ENCODE data around the gene FKBP2. TPM values are rescaled to one million over a fixed set of nuclear protein-coding genes. Genes with fewer than 3 reads are reported as not detected.
A peak's percentile ranks its signal among the peaks of the same experiment; 100 is the strongest.

Gene FKBP2
- total and polyA plus RNA-seq, 2 of the 13 experiments (the other 11 are each of a cell fraction or from before 2014, with no cell fraction given) = 30.1 to 53.3 TPM

DNA sequence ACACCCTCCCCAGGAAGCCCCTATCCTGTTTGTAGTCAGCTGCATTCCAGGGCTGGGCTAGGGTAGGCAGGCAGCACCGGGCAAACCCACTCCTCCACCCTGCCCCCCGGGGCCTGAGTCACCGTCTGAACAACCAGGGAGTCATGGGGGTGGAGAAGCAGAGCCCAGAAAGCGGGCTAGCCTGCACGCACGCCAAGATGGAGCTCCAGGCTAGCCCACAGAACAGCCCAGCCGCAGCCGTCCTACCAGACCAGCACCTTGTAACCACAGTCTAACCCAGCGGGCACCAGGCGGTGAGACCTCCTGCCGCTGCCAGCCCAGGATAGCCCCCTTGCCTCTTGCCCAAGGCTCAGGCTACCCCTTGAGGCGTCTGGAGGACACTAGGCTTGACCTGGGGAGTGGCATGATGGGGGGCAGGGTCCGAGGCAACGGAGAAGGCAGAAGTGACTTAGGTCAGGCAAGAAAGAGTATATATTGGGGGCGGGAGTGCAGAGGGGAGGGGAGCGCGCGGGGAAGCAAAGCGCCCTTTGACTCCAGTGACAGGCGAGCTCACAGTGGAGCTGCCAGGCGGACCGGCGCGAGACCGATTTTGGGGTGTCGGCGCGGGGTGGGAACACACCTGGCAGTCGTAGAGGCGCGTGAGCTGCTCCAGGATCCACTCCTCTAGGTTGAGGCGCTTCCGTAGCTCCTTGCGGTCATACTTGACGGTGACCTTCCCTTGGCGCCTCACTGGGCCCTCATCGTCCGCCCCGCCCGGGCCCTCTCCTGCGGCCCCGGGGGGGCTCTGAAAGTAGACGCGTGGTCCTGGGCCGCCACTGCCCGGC lies 5.1 kb downstream of the FKBP2 start (continued):
- TF ChIP-seq MAZ (IDR thresholded peaks at IDR 0.05; ENCODE audit: borderline replicate concordance, low read depth, low read length) (no peak), MAZ (CRISPR knock-in tag; IDR thresholded peaks at IDR 0.05; ENCODE audit: low read depth) (peak; percentile 36; the same call in 1 of the 2 replicates), TBX2 (CRISPR knock-in tag; IDR thresholded peaks at IDR 0.05; ENCODE audit: borderline replicate concordance) (peak; percentile 51; the same call in 1 of the 2 replicates), HNF4A (CRISPR knock-in tag; IDR thresholded peaks at IDR 0.05) (0 out of 2 replicates have a peak, but pooled peaks have one; percentile 4), RAD51 (IDR thresholded peaks at IDR 0.05; ENCODE audit: borderline replicate concordance) (no peak), ZBTB46 (CRISPR knock-in tag; IDR thresholded peaks at IDR 0.05; ENCODE audit: borderline replicate concordance) (0 out of 2 replicates have a peak, but pooled peaks have one; percentile 40), ARNTL (CRISPR knock-in tag; IDR thresholded peaks at IDR 0.05) (0 out of 2 replicates have a peak, but pooled peaks have one; percentile 29), ZNF230 (CRISPR knock-in tag; IDR thresholded peaks at IDR 0.05) (peak; percentile 13; the same call in 1 of the 2 replicates), ZNF441 (CRISPR knock-in tag; IDR thresholded peaks at IDR 0.05; ENCODE audit: borderline replicate concordance) (no peak), PHF20 (CRISPR knock-in tag; IDR thresholded peaks at IDR 0.05) (no peak), RBFOX2 (IDR thresholded peaks at IDR 0.05; ENCODE audit: low read depth, low read length) (peak; percentile 62; the same call in 1 of the 2 replicates), EED (CRISPR knock-in tag; IDR thresholded peaks at IDR 0.05) (peak; percentile 84; the same call in 1 of the 2 replicates), ARID4A (CRISPR knock-in tag; IDR thresholded peaks at IDR 0.05; ENCODE audit: borderline replicate concordance) (peak; percentile 55; the same call in 1 of the 2 replicates), RCOR2 (CRISPR knock-in tag; IDR thresholded peaks at IDR 0.05) (peak; percentile 13; the same call in 1 of the 2 replicates), ZMYM4 (CRISPR knock-in tag; IDR thresholded peaks at IDR 0.05) (0 out of 2 replicates have a peak, but pooled peaks have one; percentile 15), TAF1 (CRISPR knock-in tag; IDR thresholded peaks at IDR 0.05) (peak; percentile 26; the same call in 1 of the 2 replicates), ZBTB3 (CRISPR knock-in tag; IDR thresholded peaks at IDR 0.05; ENCODE audit: borderline replicate concordance, low read depth) (no peak), HNRNPL (IDR thresholded peaks at IDR 0.05; ENCODE audit: low read depth, low read length) (peak; percentile 69; the same call in 1 of the 2 replicates), SAP130 (CRISPR knock-in tag; IDR thresholded peaks at IDR 0.05; ENCODE audit: low read depth) (peak; percentile 15), ZNF768 (CRISPR knock-in tag; IDR thresholded peaks at IDR 0.05) (peak; percentile 74; the same call in 1 of the 2 replicates), HDAC2 (CRISPR knock-in tag; IDR thresholded peaks at IDR 0.05) (no peak)
- TF ChIP-seq, protein P1, sequence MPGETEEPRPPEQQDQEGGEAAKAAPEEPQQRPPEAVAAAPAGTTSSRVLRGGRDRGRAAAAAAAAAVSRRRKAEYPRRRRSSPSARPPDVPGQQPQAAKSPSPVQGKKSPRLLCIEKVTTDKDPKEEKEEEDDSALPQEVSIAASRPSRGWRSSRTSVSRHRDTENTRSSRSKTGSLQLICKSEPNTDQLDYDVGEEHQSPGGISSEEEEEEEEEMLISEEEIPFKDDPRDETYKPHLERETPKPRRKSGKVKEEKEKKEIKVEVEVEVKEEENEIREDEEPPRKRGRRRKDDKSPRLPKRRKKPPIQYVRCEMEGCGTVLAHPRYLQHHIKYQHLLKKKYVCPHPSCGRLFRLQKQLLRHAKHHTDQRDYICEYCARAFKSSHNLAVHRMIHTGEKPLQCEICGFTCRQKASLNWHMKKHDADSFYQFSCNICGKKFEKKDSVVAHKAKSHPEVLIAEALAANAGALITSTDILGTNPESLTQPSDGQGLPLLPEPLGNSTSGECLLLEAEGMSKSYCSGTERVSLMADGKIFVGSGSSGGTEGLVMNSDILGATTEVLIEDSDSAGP (CRISPR knock-in tag; IDR thresholded peaks at IDR 0.05; ENCODE audit: borderline replicate concordance) = peak; percentile 47; the same call in 1 of the 2 replicates

Measured in HepG2 (cell line).